ENCODE data around the gene FUBP3. TPM values are rescaled to one million over a fixed set of nuclear protein-coding genes. Genes with fewer than 3 reads are reported as not detected.
"Not testable (repeated sequence)": the region's sequence is repeated elsewhere in the genome, so short reads cannot be mapped to it uniquely, and the experiment has no call there.

The FUBP3 gene
- total RNA-seq, 4 donors from 2014 or later = 22.4 to 65.6 (median 38.6) TPM

GRCh38 chr9:130685104-130685503 is 105.7 kb downstream of the FUBP3 start:
- DNase-seq = no peak
- H3K4me1 ChIP-seq = peaks cover 0 to 5% of the 10 kb centered on the region in 2 donors
- H3K27me3 ChIP-seq = no peaks in the 10 kb centered on the region
- no peaks in the 10 kb centered on the region for H3K36me3 ChIP-seq
- intact Hi-C loops (cut with DNase I; ENCODE audit: low total_unique reads) = no loop called here
- H3K4me3 ChIP-seq = no peak overlapping the region
- H3K27ac ChIP-seq = no peak overlapping the region
- TF ChIP-seq, protein P1, sequence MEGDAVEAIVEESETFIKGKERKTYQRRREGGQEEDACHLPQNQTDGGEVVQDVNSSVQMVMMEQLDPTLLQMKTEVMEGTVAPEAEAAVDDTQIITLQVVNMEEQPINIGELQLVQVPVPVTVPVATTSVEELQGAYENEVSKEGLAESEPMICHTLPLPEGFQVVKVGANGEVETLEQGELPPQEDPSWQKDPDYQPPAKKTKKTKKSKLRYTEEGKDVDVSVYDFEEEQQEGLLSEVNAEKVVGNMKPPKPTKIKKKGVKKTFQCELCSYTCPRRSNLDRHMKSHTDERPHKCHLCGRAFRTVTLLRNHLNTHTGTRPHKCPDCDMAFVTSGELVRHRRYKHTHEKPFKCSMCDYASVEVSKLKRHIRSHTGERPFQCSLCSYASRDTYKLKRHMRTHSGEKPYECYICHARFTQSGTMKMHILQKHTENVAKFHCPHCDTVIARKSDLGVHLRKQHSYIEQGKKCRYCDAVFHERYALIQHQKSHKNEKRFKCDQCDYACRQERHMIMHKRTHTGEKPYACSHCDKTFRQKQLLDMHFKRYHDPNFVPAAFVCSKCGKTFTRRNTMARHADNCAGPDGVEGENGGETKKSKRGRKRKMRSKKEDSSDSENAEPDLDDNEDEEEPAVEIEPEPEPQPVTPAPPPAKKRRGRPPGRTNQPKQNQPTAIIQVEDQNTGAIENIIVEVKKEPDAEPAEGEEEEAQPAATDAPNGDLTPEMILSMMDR (IDR thresholded peaks at IDR 0.05) = no peak
- no peak for TF ChIP-seq POLR2A (IDR thresholded peaks at IDR 0.05)
- no peaks in the 10 kb centered on the region for H3K9me3 ChIP-seq

DNA sequence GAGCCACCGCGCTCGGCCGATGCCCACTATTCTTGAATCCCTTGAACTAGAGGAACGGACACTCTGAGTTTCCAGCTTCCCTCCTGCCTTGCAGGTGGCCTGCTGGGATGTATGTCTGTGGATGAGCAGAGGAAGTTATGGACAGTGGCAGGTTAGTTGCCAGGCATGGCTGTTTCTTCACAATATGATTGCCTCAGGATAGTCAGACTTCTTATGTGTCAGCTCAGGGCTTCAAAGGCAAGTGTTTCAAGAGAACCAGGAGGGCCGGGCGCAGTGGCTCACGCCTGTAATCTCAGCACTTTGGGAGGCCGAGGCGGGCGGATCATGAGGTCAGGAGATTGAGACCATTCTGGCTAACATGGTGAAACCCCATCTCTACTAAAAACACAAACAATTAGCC is 106.6 kb downstream of the FUBP3 start:
- H3K4me1 ChIP-seq; intact Hi-C loops (cut with DNase I; ENCODE audit: low total_unique reads); H3K27me3 ChIP-seq; H3K27ac ChIP-seq; H3K9me3 ChIP-seq; H3K36me3 ChIP-seq; H3K4me3 ChIP-seq; DNase-seq: not testable (repeated sequence)

DNA sequence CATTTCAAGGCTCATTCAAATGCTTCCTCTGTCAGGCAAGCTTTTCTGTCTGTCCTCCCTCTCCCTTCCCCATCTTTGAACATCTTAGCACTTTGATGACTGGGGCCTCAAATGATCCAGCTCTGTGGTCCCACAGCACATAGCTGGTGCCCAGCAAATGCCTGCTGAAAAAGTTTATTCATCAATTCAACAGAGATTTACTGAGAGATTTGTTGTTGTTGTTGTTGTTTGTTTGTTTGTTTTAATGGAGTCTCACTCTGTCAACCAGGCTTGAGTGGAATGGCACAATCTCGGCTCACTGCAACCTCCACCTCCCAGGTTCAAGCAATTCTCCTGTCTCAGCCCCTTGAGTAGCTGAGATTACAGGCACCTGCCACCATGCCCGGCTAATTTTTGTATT is 108.2 kb downstream of the FUBP3 start:
- no peaks in the 10 kb centered on the region for H3K4me1 ChIP-seq
- H3K4me3 ChIP-seq = no peak overlapping the region
- intact Hi-C loops (cut with DNase I; ENCODE audit: low total_unique reads) = no loop called here
- no peaks in the 10 kb centered on the region for H3K36me3 ChIP-seq
- H3K27ac ChIP-seq = no peak overlapping the region
- TF ChIP-seq, protein P1 (IDR thresholded peaks at IDR 0.05) = no peak
- no peak for TF ChIP-seq POLR2A (IDR thresholded peaks at IDR 0.05)
- H3K27me3 ChIP-seq = no peaks in the 10 kb centered on the region
- H3K9me3 ChIP-seq = no peaks in the 10 kb centered on the region
- no peak for DNase-seq

Small RNA genes lying within 50 kb of the gene (microRNA-seq; reads per million reads assigned to microRNA genes)
- gene MIR6856 (ENCODE audit: borderline microRNAs expressed, borderline replicate concordance) = not detected

Small RNA genes lying within 50 kb of the gene (small RNA-seq; reads per million reads assigned to genes)
- not detected for gene MIR6856

Other genes with a start within 250 kb of the FUBP3 start
- gene ASS1, start 134.6 kb upstream of the FUBP3 start, total RNA-seq = 100 to 1,000 TPM in 2 of 4 donors, 10 to 100 TPM in 2; 78.4 to 156 (median 105) TPM
- not detected for gene PRDM12, start 85.0 kb downstream of the FUBP3 start, total RNA-seq
- 10 to 100 TPM in 2 of 4 donors, 1 to 10 TPM in 2; 2.4 to 59.3 (median 25.5) TPM for gene EXOSC2, start 114.2 kb downstream of the FUBP3 start, total RNA-seq

Measured in uterus (tissue), 4 donors.